Stimulated activated CD4-positive, alpha-beta T cell treated with anti-CD3 and anti-CD28 coated beads, Interleukin-2, amount 100 ng/mL, for 48 hours (primary cell): ENCODE data around the gene MROH8.
"Not testable (repeated sequence)": the region's sequence is repeated elsewhere in the genome, so short reads cannot be mapped to it uniquely, and the experiment has no call there.

ENCODE experiments used
- DNase-seq, 2 donors: peaks; one replicate each; pipeline ENCODE4 v3.0.0-alpha.2; 2020

MROH8 gene

GRCh38 chr20:37152284-37152683, 27.1 kb downstream of the MROH8 start:
- no peak for DNase-seq

GRCh38 chr20:37151529-37151928, 27.8 kb downstream of the MROH8 start:
- DNase-seq = no peak

- DNase-seq = not testable (repeated sequence)
Measured at GRCh38 chr20:37150864-37151263, 28.5 kb downstream of the MROH8 start.

- no peak for DNase-seq
Measured at GRCh38 chr20:37147250-37147649, 32.1 kb downstream of the MROH8 start.

- DNase-seq = no peak
Measured at GRCh38 chr20:37144856-37145404, 34.4 kb downstream of the MROH8 start.

GRCh38 chr20:37142708-37143107, 36.6 kb downstream of the MROH8 start:
- no peak for DNase-seq

GRCh38 chr20:37137547-37137946, 41.8 kb downstream of the MROH8 start:
- no peak for DNase-seq

GRCh38 chr20:37133952-37134351, 45.4 kb downstream of the MROH8 start:
- DNase-seq = no peak

GRCh38 chr20:37131486-37131885, 47.9 kb downstream of the MROH8 start:
- DNase-seq = no peak

- DNase-seq = no peak
Measured at GRCh38 chr20:37128803-37129202, 50.5 kb downstream of the MROH8 start.

GRCh38 chr20:37126290-37126689, 53.1 kb downstream of the MROH8 start:
- not testable (repeated sequence) for DNase-seq

- no peak for DNase-seq
Measured at GRCh38 chr20:37123441-37123840, 55.9 kb downstream of the MROH8 start.

- DNase-seq = no peak
Measured at GRCh38 chr20:37120497-37120896, 58.9 kb downstream of the MROH8 start.

- DNase-seq = no peak
Measured at GRCh38 chr20:37119356-37120036, 59.9 kb downstream of the MROH8 start.

GRCh38 chr20:37114012-37114411, 65.3 kb downstream of the MROH8 start:
- DNase-seq = no peak

GRCh38 chr20:37111926-37112455, 67.4 kb downstream of the MROH8 start:
- no peak for DNase-seq

GRCh38 chr20:37108676-37109075, 70.7 kb downstream of the MROH8 start:
- no peak for DNase-seq

GRCh38 chr20:37102571-37102970, 76.8 kb downstream of the MROH8 start:
- no peak for DNase-seq

GRCh38 chr20:37096415-37097041, 82.8 kb downstream of the MROH8 start:
- no peak for DNase-seq

- DNase-seq = peak; percentile 81 to 83
Measured at GRCh38 chr20:37095599-37096414, 83.5 kb downstream of the MROH8 start, which contains the start of gene RBL1. Gene RBL1, minus strand, starts transcription at chr20:37095997. Its CDS starts 69 bp downstream, at chr20:37095928.

GRCh38 chr20:37095108-37095598, 84.2 kb downstream of the MROH8 start:
- peak; percentile 34 to 37 for DNase-seq

GRCh38 chr20:37090407-37090806, 88.9 kb downstream of the MROH8 start:
- no peak for DNase-seq

GRCh38 chr20:37081717-37082289, 97.5 kb downstream of the MROH8 start:
- DNase-seq = no peak
